Colonic mucosa (tissue), 4 donors: Measurements from ENCODE around the gene PIP4K2A. TPM values are rescaled to one million over a fixed set of nuclear protein-coding genes. Genes with fewer than 3 reads are reported as not detected.

Experiments used
- DNase-seq: peaks from one replicate; pipeline ENCODE4 v3.0.0-alpha.2; 2020
- H3K27ac ChIP-seq: fragments of 200-600 bp; one replicate; pipeline ENCODE4 v1.8.0; 2021
- H3K27me3 ChIP-seq: fragments of 200-600 bp; one replicate; pipeline ENCODE4 v1.8.0; 2021
- H3K36me3 ChIP-seq: fragments of 200-600 bp; one replicate; pipeline ENCODE4 v1.8.0; 2021
- H3K4me1 ChIP-seq: fragments of 200-600 bp; one replicate; pipeline ENCODE4 v1.8.0; 2021; ENCODE audit warnings: mild to moderate bottlenecking
- H3K4me3 ChIP-seq: fragments of 200-600 bp; one replicate; pipeline ENCODE4 v1.8.0; 2021
- H3K9ac ChIP-seq, 2 donors: one replicate each; pipeline ENCODE4 v1.7.0; 2013; ENCODE audit warnings: control low read depth in 2 of 2, low read depth in 2 of 2, low read length in 2 of 2
- H3K9me3 ChIP-seq: fragments of 200-600 bp; one replicate; pipeline ENCODE4 v1.8.0; 2021
- intact Hi-C: fragments of 100-400 bp; cut with DNase I; formaldehyde crosslinking; loops from one replicate; pipeline ENCODE4 v1.14.1; 2022
- total RNA-seq, 2 donors: library from RNA; stranded (reverse); fragmentation: NEBNext Ultra II Directional in 1 of 2; extraction: Animal tissue kit (Norgen Biotek cat#: 25700) in 1 of 2; gene quantifications; one replicate each; pipeline ENCODE4 v1.2.1, GENCODE V29; 2021
- TF ChIP-seq, protein P1 (sequence below): fragments of 200-600 bp; IDR thresholded peaks from one replicate; pipeline ENCODE4 v1.8.0; 2022; ENCODE audit warnings: antibody characterized with exemption, mild to moderate bottlenecking
- donor health status: healthy.
- donor health status: DM: no; HTN: no; CAD: no.
- donor health status: DM: no; HTN: no; CAD: no.

The PIP4K2A gene
- total RNA-seq, 2 donors from 2014 or later: 12.1 to 14.9 TPM

DNA sequence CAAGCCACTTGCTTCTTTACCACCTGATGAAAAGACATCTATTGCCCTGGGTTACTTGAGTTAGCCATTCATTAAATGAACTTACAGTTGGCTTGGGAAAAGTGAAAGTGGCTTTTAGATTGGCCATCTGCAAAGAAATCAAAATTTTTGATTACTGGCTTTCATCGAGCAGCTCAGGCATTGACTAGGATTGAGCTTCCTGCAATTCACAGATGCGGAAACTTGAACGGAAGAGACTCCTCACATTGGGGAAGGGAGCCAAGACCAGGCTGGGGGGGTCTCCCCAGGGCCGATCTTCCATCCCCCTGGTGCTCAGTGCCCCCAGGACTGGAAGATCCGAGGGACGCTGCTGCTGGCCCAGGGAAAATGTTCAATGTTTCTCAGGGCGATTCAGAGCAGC is 145.4 kb downstream of the PIP4K2A start:
- TF ChIP-seq, protein P1, sequence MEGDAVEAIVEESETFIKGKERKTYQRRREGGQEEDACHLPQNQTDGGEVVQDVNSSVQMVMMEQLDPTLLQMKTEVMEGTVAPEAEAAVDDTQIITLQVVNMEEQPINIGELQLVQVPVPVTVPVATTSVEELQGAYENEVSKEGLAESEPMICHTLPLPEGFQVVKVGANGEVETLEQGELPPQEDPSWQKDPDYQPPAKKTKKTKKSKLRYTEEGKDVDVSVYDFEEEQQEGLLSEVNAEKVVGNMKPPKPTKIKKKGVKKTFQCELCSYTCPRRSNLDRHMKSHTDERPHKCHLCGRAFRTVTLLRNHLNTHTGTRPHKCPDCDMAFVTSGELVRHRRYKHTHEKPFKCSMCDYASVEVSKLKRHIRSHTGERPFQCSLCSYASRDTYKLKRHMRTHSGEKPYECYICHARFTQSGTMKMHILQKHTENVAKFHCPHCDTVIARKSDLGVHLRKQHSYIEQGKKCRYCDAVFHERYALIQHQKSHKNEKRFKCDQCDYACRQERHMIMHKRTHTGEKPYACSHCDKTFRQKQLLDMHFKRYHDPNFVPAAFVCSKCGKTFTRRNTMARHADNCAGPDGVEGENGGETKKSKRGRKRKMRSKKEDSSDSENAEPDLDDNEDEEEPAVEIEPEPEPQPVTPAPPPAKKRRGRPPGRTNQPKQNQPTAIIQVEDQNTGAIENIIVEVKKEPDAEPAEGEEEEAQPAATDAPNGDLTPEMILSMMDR: no peak
- Histone ChIP-seq H3K36me3 (no peaks in the 10 kb centered on the region), H3K4me1 (no peaks in the 10 kb centered on the region), H3K9ac (no peak overlapping the region), H3K27ac (no peak overlapping the region), H3K27me3 (no peaks in the 10 kb centered on the region), H3K9me3 (no peaks in the 10 kb centered on the region), H3K4me3 (no peak overlapping the region)
- intact Hi-C loops: no loop called here
- DNase-seq: no peak

DNA sequence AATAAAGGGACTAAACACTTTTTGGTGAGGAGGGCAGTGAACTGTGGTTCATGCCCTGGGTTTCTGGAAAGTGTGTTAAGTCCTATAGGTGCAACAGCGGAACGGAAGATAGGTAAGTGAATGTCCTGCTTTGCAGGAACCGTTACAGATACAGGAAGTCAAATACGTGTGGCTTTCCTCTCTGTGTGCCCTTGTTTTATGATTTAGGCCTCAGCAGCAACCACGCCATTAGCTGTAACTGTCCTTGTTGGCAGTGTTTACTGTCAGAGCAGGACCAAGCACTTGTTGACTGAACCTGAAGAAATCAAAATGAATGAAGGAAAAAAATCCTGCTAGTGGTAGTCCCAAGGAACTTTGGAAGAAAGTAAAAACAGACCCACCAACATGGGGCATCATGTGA is 150.3 kb downstream of the PIP4K2A start:
- intact Hi-C loops: no loop called here
- no peaks in the 10 kb centered on the region for H3K36me3 ChIP-seq
- H3K4me3 ChIP-seq: no peak overlapping the region
- no peaks in the 10 kb centered on the region for H3K4me1 ChIP-seq
- TF ChIP-seq, protein P1: no peak
- no peak overlapping the region for H3K27ac ChIP-seq
- no peak overlapping the region for H3K9ac ChIP-seq
- DNase-seq: no peak
- H3K9me3 ChIP-seq: no peaks in the 10 kb centered on the region
- no peaks in the 10 kb centered on the region for H3K27me3 ChIP-seq

GRCh38 chr10:22561909-22562308 is 152.5 kb downstream of the PIP4K2A start:
- intact Hi-C loops: no loop called here
- no peaks in the 10 kb centered on the region for H3K9me3 ChIP-seq
- TF ChIP-seq, protein P1: no peak
- no peaks in the 10 kb centered on the region for H3K36me3 ChIP-seq
- H3K4me3 ChIP-seq: no peak overlapping the region
- H3K4me1 ChIP-seq: no peaks in the 10 kb centered on the region
- H3K27ac ChIP-seq: no peak overlapping the region
- DNase-seq: no peak
- no peaks in the 10 kb centered on the region for H3K27me3 ChIP-seq
- H3K9ac ChIP-seq: no peak overlapping the region

DNA sequence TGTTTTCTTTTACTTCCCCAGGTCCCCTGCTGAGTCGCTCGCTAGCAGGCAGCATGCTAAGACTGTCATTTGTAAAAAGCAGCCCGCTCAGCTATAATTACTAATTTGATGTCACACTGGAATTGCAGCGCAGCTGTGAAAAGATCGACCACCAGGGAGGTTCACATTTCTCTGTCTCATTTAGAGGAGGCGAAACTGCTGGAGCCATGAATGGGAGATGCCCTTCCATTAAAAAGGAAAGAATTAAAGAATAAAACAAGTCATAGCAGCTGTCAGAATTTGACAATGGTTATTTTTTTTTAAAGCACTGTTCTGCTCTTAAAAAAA is 153.5 kb downstream of the PIP4K2A start:
- TF ChIP-seq, protein P1: no peak
- intact Hi-C loops: no loop called here
- H3K4me1 ChIP-seq: no peaks in the 10 kb centered on the region
- H3K36me3 ChIP-seq: no peaks in the 10 kb centered on the region
- no peak overlapping the region for H3K4me3 ChIP-seq
- DNase-seq: no peak
- H3K27ac ChIP-seq: no peak overlapping the region
- no peaks in the 10 kb centered on the region for H3K27me3 ChIP-seq
- H3K9me3 ChIP-seq: no peaks in the 10 kb centered on the region
- no peak overlapping the region for H3K9ac ChIP-seq

DNA sequence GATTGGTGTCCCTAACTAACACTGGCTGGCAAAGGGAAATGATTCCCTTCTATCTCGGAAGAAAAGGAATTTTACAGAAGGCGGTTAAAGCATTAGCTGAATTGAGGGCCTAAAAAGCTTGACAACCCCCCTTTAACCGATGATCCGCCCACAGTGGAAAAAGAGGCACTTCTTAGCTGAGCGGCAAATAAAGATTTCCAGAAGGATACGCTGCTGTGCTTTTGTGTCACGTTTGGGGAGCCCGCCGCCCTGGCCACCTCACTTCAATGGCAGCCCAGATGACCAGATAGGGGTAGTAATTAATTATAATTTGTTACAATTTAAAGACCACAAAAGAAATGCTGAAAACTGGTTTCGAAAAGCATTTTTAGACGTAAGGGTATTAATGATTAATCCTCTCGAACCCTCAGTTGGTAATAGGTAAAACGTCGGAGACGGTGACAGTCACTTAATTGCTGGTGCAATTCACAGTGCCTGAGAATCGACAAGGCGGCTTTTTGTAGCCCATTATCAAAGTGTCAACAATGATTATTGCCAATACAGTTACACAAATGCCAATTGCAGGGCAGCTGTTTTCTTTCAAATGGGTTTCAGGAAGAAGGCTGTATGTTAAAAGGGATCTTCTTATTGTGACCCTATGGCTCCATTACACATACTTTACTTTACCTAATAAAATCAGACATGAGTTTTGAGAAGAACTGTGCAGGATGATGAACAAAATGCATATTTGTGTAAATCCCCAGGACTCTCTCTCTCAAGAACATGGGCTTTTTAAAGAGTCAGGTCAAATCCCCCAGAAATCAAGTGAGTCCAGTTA is 154.1 kb downstream of the PIP4K2A start:
- H3K4me3 ChIP-seq: no peak overlapping the region
- intact Hi-C loops: no loop called here
- no peaks in the 10 kb centered on the region for H3K36me3 ChIP-seq
- no peak for DNase-seq
- no peaks in the 10 kb centered on the region for H3K27me3 ChIP-seq
- H3K27ac ChIP-seq: no peak overlapping the region
- H3K9ac ChIP-seq: no peak overlapping the region
- no peaks in the 10 kb centered on the region for H3K4me1 ChIP-seq
- no peaks in the 10 kb centered on the region for H3K9me3 ChIP-seq
- TF ChIP-seq, protein P1: no peak
